GM12878 (cell line): Measurements from ENCODE around the gene CD2. TPM values are rescaled to one million over a fixed set of nuclear protein-coding genes. Genes with fewer than 3 reads are reported as not detected.

Source experiments
- ASH2L ChIP-seq: fragments of 300-600, 200-600 bp; sonication (generic); IDR thresholded peaks from 2 replicates; pipeline ENCODE4 v1.6.1; 2017; ENCODE audit warnings: low read depth, mild to moderate bottlenecking, borderline replicate concordance
- CUX1 ChIP-seq: IDR thresholded peaks from 2 replicates; pipeline ENCODE4 v1.6.1; 2012; ENCODE audit warnings: improper control_type of control experiment, low read depth, low read length; ENCODE audit not compliant: insufficient replicate concordance
- EP300 ChIP-seq, 2 experiments: fragments of 150-350 bp in 1 of 2; IDR thresholded peaks; 2 replicates each; pipeline ENCODE4 v1.6.1; 2011 to 2012; ENCODE audit warnings: low read depth in 2 of 2, low read length in 2 of 2, borderline replicate concordance in 1 of 2, improper control_type of control experiment in 1 of 2, inconsistent platforms in 1 of 2; ENCODE audit not compliant: control insufficient read depth in 1 of 2
- TAF1 ChIP-seq: IDR thresholded peaks from 2 replicates; pipeline ENCODE4 v1.6.1; 2011; ENCODE audit warnings: mild to moderate bottlenecking, low read depth, low read length, borderline replicate concordance
- YY1 ChIP-seq: IDR thresholded peaks from 2 replicates; pipeline ENCODE4 v1.6.1; 2011; ENCODE audit warnings: low read depth, mild to moderate bottlenecking, low read length
- polyA plus RNA-seq, 11 experiments: library from polyadenylated mRNA; depleted of rRNA in 4 of 11; unstranded in 6 of 11; stranded (reverse) in 5 of 11; fragments of >200 nt; fragmentation: Nextera tagmentation in 4 of 11; fragmentation: Illumina TruSeq in 1 of 11; extraction: Ambion mirVana in 4 of 11; extraction: Trizol in 1 of 11; gene quantifications; 1 replicate in 1 of 11; 2 replicates in 10 of 11; pipeline versions ENCODE4 v1.2.1 to v1.2.3, GENCODE V29; 2011 to 2016; ENCODE audit warnings: inconsistent platforms in 2 of 11, missing spikeins in 2 of 11, low read depth in 1 of 11
- total RNA-seq, 4 experiments: library from RNA; depleted of rRNA in 3 of 4; stranded (reverse); fragments of >200 nt in 3 of 4; fragmentation: Illumina TruSeq in 1 of 4; extraction: Trizol in 1 of 4; gene quantifications; 2 replicates each; pipeline versions ENCODE4 v1.2.1 to v1.2.3, GENCODE V29; 2013 to 2021
- TF ChIP-seq, protein P1 (sequence below): fragments of 450-650 bp; IDR thresholded peaks from 2 replicates; pipeline ENCODE4 v1.6.1; 2017; ENCODE audit warnings: mild to moderate bottlenecking, moderate library complexity

CD2 gene
- total and polyA plus RNA-seq, 10 of the 15 experiments (the other 5 are each of a cell fraction or from before 2014, with no cell fraction given), result 0.15 to 4.3 (median 2.8) TPM

DNA sequence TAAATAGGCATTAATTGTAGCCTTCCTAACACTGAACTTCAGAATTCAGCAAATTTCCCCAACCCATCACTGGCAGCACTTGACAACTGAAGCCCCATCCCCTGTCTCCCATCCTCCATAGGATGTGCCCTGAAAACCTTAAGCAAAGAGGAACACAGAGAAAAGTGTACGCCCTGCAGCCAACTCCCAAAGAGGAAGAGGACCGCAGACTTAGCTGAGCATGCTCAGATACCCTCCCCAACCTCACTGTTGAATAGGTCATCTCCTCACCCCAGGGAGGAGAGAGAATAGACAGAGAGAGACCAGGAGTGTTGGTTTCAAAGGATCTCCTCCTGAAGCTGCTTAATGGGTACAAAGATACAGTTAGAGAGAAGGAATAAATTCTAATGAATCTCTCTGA is 50.5 kb downstream of the CD2 start (continued):
- TF ChIP-seq CUX1, result no peak
- TF ChIP-seq YY1, result no peak
- TF ChIP-seq, protein P1, sequence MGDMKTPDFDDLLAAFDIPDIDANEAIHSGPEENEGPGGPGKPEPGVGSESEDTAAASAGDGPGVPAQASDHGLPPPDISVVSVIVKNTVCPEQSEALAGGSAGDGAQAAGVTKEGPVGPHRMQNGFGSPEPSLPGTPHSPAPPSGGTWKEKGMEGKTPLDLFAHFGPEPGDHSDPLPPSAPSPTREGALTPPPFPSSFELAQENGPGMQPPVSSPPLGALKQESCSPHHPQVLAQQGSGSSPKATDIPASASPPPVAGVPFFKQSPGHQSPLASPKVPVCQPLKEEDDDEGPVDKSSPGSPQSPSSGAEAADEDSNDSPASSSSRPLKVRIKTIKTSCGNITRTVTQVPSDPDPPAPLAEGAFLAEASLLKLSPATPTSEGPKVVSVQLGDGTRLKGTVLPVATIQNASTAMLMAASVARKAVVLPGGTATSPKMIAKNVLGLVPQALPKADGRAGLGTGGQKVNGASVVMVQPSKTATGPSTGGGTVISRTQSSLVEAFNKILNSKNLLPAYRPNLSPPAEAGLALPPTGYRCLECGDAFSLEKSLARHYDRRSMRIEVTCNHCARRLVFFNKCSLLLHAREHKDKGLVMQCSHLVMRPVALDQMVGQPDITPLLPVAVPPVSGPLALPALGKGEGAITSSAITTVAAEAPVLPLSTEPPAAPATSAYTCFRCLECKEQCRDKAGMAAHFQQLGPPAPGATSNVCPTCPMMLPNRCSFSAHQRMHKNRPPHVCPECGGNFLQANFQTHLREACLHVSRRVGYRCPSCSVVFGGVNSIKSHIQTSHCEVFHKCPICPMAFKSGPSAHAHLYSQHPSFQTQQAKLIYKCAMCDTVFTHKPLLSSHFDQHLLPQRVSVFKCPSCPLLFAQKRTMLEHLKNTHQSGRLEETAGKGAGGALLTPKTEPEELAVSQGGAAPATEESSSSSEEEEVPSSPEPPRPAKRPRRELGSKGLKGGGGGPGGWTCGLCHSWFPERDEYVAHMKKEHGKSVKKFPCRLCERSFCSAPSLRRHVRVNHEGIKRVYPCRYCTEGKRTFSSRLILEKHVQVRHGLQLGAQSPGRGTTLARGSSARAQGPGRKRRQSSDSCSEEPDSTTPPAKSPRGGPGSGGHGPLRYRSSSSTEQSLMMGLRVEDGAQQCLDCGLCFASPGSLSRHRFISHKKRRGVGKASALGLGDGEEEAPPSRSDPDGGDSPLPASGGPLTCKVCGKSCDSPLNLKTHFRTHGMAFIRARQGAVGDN, result no peak
- no peak for TF ChIP-seq EP300 (IDR thresholded peaks at IDR 0.05; ENCODE audit: borderline replicate concordance in 1 of 2, control insufficient read depth in 1 of 2, low read depth in 2 of 2, low read length in 2 of 2)
- no peak for TF ChIP-seq TAF1
- TF ChIP-seq ASH2L, result no peak
